Right lobe of liver (tissue), 6 donors: Measurements from ENCODE around the gene MED15. TPM values are rescaled to one million over a fixed set of nuclear protein-coding genes. Genes with fewer than 3 reads are reported as not detected.

Experiments
- ATAC-seq, 4 donors: fragments of 200-7000 bp; cut with Tn5 transposase; one replicate each; pipeline ENCODE4 v1.9.1; 2020; ENCODE audit warnings: mild to moderate bottlenecking in 4 of 4, moderate library complexity in 4 of 4
- DNase-seq, 3 donors: peaks; one replicate each; pipeline ENCODE4 v3.0.0-alpha.2; 2020
- H3K27ac ChIP-seq, 3 donors: fragments of 200-600 bp; one replicate each; pipeline ENCODE4 v1.8.0; 2022
- H3K27me3 ChIP-seq, 2 donors: fragments of 200-600 bp; one replicate each; pipeline ENCODE4 v1.8.0; 2022
- H3K36me3 ChIP-seq, 4 donors: fragments of 200-600 bp; sonication (generic) in 1 of 4; one replicate each; pipeline versions ENCODE4 v1.5.1 to v1.8.0; 2017 to 2022; ENCODE audit warnings: control low read depth in 1 of 4
- H3K4me1 ChIP-seq, 4 donors: fragments of 200-600 bp; sonication (generic) in 1 of 4; one replicate each; pipeline versions ENCODE4 v1.5.1 to v1.8.0; 2017 to 2022; ENCODE audit warnings: control low read depth in 1 of 4
- H3K4me3 ChIP-seq, 3 donors: fragments of 200-600 bp; one replicate each; pipeline ENCODE4 v1.8.0; 2022
- H3K9me3 ChIP-seq, 4 donors: fragments of 200-600 bp; sonication (generic) in 1 of 4; one replicate each; pipeline versions ENCODE4 v1.5.1 to v1.8.0; 2017 to 2022; ENCODE audit warnings: control low read depth in 1 of 4
- CTCF ChIP-seq, 4 donors: fragments of 200-600 bp in 3 of 4; fragments of 450-650 bp in 1 of 4; IDR thresholded peaks; one replicate each; pipeline versions ENCODE4 v1.5.1 to v1.8.0; 2016 to 2022; ENCODE audit warnings: antibody characterized with exemption in 4 of 4, mild to moderate bottlenecking in 2 of 4
- POLR2A ChIP-seq: fragments of 450-650 bp; IDR thresholded peaks from one replicate; pipeline ENCODE4 v1.6.1; 2017; ENCODE audit warnings: antibody characterized with exemption, mild to moderate bottlenecking
- WGBS: methylation state at CpG from one replicate; pipeline ENCODE4 v1.1.6; 2018; ENCODE audit warnings: low coverage, low lambda C conversion rate; ENCODE audit not compliant: insufficient coverage; ENCODE audit errors: missing lambda C conversion rate; 5-methylcytosine and 5-hydroxymethylcytosine counted together
- intact Hi-C, 2 donors: fragments of 100-400 bp; cut with DNase I; formaldehyde crosslinking; loops; one replicate each; pipeline versions ENCODE4 v1.11.2 to v1.14.1; 2022
- total RNA-seq, 6 experiments: library from RNA; depleted of rRNA in 2 of 6; stranded (reverse); fragments of >200 nt in 2 of 6; fragmentation: NEBNext Ultra II Directional in 3 of 6; extraction: Animal tissue kit (Norgen Biotek cat#: 25700) in 3 of 6; gene quantifications; one replicate each; pipeline versions ENCODE4 v1.1.0 to v1.2.4, GENCODE V29; 2016 to 2023
- donor health status: DM: no; HTN: yes; CAD: no.
- donor health status: DM: no; HTN: no; CAD: no.
- donor health status: DM: no; HTN: no; CAD: no.
- donor health status: DM: no; HTN: yes; CAD: no.
- donor health status: DM: no; HTN: yes; CAD: no.

MED15 gene
- total RNA-seq, 6 experiments from 2014 or later = 15.7 to 34.7 (median 23.6) TPM

- Histone ChIP-seq H3K27me3 (no peaks in the 10 kb centered on the region), H3K36me3 (peaks cover 0 to 10% (median 2%) of the 10 kb centered on the region in 4 donors), H3K4me3 (no peak overlapping the region), H3K9me3 (no peaks in the 10 kb centered on the region), H3K27ac (no peak overlapping the region), H3K4me1 (peaks cover 0 to 7% (median 0%) of the 10 kb centered on the region in 4 donors)
- DNase-seq (no peak), ATAC-seq (no peak)
- intact Hi-C loops = no loop called here
- no peak for TF ChIP-seq POLR2A
- TF ChIP-seq CTCF (IDR thresholded peaks at IDR 0.05) = no peak
- 92% methylated on average over 4 of the region's 4 CpGs for WGBS
Observed at GRCh38 chr22:20519558-20519957, 12.1 kb downstream of the MED15 start.

GRCh38 chr22:20520093-20520511 lies 12.7 kb downstream of the MED15 start:
- intact Hi-C loops = loop anchor here in 1 of 2 donors (10.0 kb wide), 1 partner anchor 55 kb away; no protein-coding TSS in a partner anchor
- no peak overlapping the region for H3K27ac ChIP-seq
- no peak overlapping the region for H3K4me3 ChIP-seq
- 57% methylated on average over 5 of the region's 7 CpGs for WGBS
- ATAC-seq = peak; percentile 15 to 39 (median 34)
- H3K36me3 ChIP-seq = peaks cover 0 to 10% (median 0%) of the 10 kb centered on the region in 4 donors
- no peak for DNase-seq
- H3K4me1 ChIP-seq = peaks cover 0 to 7% (median 0%) of the 10 kb centered on the region in 4 donors
- no peaks in the 10 kb centered on the region for H3K27me3 ChIP-seq
- TF ChIP-seq CTCF (IDR thresholded peaks at IDR 0.05) (no peak), POLR2A (no peak)
- no peaks in the 10 kb centered on the region for H3K9me3 ChIP-seq

- no peak for DNase-seq
- H3K9me3 ChIP-seq = no peaks in the 10 kb centered on the region
- no peaks in the 10 kb centered on the region for H3K27me3 ChIP-seq
- no peak for ATAC-seq
- H3K36me3 ChIP-seq = peaks cover 0 to 13% (median 0%) of the 10 kb centered on the region in 4 donors
- WGBS = 83% methylated on average over 8 of the region's 11 CpGs
- H3K4me1 ChIP-seq = peaks cover 0 to 7% (median 0%) of the 10 kb centered on the region in 4 donors
- no peak for TF ChIP-seq POLR2A
- TF ChIP-seq CTCF (IDR thresholded peaks at IDR 0.05) = no peak
- no peak overlapping the region for H3K4me3 ChIP-seq
- H3K27ac ChIP-seq = no peak overlapping the region
- intact Hi-C loops = loop anchor here in 1 of 2 donors (10.0 kb wide), 1 partner anchor 52 kb away; no protein-coding TSS in a partner anchor
Observed at GRCh38 chr22:20522134-20523004, 15.0 kb downstream of the MED15 start.

- ATAC-seq (peak in 1 of 4 donors; percentile 37), DNase-seq (peak in 1 of 3 donors; percentile 11)
- 55% methylated on average over 6 of the region's 7 CpGs for WGBS
- Histone ChIP-seq H3K27ac (no peak overlapping the region), H3K9me3 (no peaks in the 10 kb centered on the region), H3K27me3 (no peaks in the 10 kb centered on the region), H3K4me3 (no peak overlapping the region), H3K4me1 (peaks cover 0 to 7% (median 0%) of the 10 kb centered on the region in 4 donors), H3K36me3 (peaks cover 0 to 17% (median 0%) of the 10 kb centered on the region in 4 donors)
- no peak for TF ChIP-seq POLR2A
- TF ChIP-seq CTCF (IDR thresholded peaks at IDR 0.05) = no peak
- intact Hi-C loops = loop anchor here in 1 of 2 donors (10.0 kb wide), 1 partner anchor 51 kb away; no protein-coding TSS in a partner anchor
Observed at GRCh38 chr22:20523086-20523983, 15.9 kb downstream of the MED15 start.
